ENCODE data around the gene TPM3. TPM values are rescaled to one million over a fixed set of nuclear protein-coding genes. Genes with fewer than 3 reads are reported as not detected.

Gene TPM3
- total RNA-seq, 6 donors from 2014 or later: 149 to 452 (median 344) TPM

GRCh38 chr1:154183046-154183915, 8.6 kb downstream of the TPM3 start:
- WGBS, 2 donors: 6 to 14% methylated on average over 15 to 35 of the region's 41 CpGs
- H3K4me3 ChIP-seq: peak overlapping the region; percentile 76 to 99 (median 90)
- peaks cover 0 to 17% (median 0%) of the 10 kb centered on the region in 4 donors for H3K36me3 ChIP-seq
- H3K27me3 ChIP-seq: no peaks in the 10 kb centered on the region
- peak overlapping the region; percentile 90 to 98 (median 94) for H3K27ac ChIP-seq
- H3K4me1 ChIP-seq: peaks cover 35 to 47% (median 40%) of the 10 kb centered on the region in 4 donors
- H3K9me3 ChIP-seq: no peaks in the 10 kb centered on the region
- DNase-seq (peak; percentile 98), ATAC-seq (ENCODE audit: low FRiP score in 2 of 2) (peak; percentile 97)
- peak in 1 of 4 donors; percentile 93 for TF ChIP-seq EP300 (IDR thresholded peaks at IDR 0.05)
- peak; percentile 90 to 100 (median 98) for TF ChIP-seq POLR2A (IDR thresholded peaks at IDR 0.05)
- TF ChIP-seq POLR2AphosphoS5 (IDR thresholded peaks at IDR 0.05): peak; percentile 100
- peak in 4 of 6 experiments; percentile 57 to 70 (median 60) for TF ChIP-seq CTCF (IDR thresholded peaks at IDR 0.05)

GRCh38 chr1:154182344-154183045, 9.4 kb downstream of the TPM3 start:
- TF ChIP-seq EP300 (IDR thresholded peaks at IDR 0.05) (no peak), CTCF (IDR thresholded peaks at IDR 0.05) (peak in 1 of 6 experiments; percentile 12), POLR2AphosphoS5 (IDR thresholded peaks at IDR 0.05) (peak; percentile 48 to 76), POLR2A (IDR thresholded peaks at IDR 0.05) (peak in 1 of 4 donors; percentile 48)
- Histone ChIP-seq H3K36me3 (peaks cover 0 to 19% (median 0%) of the 10 kb centered on the region in 4 donors), H3K9me3 (no peaks in the 10 kb centered on the region), H3K27ac (peak overlapping the region; percentile 90 to 98 (median 94)), H3K4me1 (peaks cover 43 to 55% (median 48%) of the 10 kb centered on the region in 4 donors), H3K4me3 (peak overlapping the region; percentile 76 to 99 (median 90)), H3K27me3 (no peaks in the 10 kb centered on the region)
- 0 to 1% methylated on average over 7 to 25 of the region's 35 CpGs for WGBS, 2 donors
- ATAC-seq (ENCODE audit: low FRiP score in 2 of 2) (peak; percentile 84 to 88), DNase-seq (peak; percentile 93 to 94)

- peaks cover 49 to 60% (median 53%) of the 10 kb centered on the region in 4 donors for H3K4me1 ChIP-seq
- no peaks in the 10 kb centered on the region for H3K27me3 ChIP-seq
- H3K36me3 ChIP-seq: peaks cover 0 to 19% (median 0%) of the 10 kb centered on the region in 4 donors
- TF ChIP-seq POLR2A (IDR thresholded peaks at IDR 0.05) (no peak), CTCF (IDR thresholded peaks at IDR 0.05) (no peak), POLR2AphosphoS5 (IDR thresholded peaks at IDR 0.05) (no peak), EP300 (IDR thresholded peaks at IDR 0.05) (no peak)
- DNase-seq (no peak), ATAC-seq (ENCODE audit: low FRiP score in 2 of 2) (no peak)
- no peaks in the 10 kb centered on the region for H3K9me3 ChIP-seq
- peak overlapping the region; percentile 76 to 99 (median 90) for H3K4me3 ChIP-seq
- 0% methylated on average over 5 to 6 of the region's 6 CpGs for WGBS, 2 donors
- H3K27ac ChIP-seq: peak overlapping the region; percentile 90 to 98 (median 94)
Measured at GRCh38 chr1:154181944-154182343, 10.0 kb downstream of the TPM3 start.

- Histone ChIP-seq H3K4me1 (peaks cover 65 to 78% (median 71%) of the 10 kb centered on the region in 4 donors), H3K27ac (peak overlapping the region; percentile 45 to 98 (median 78)), H3K9me3 (no peaks in the 10 kb centered on the region), H3K4me3 (peak overlapping the region in 2 of 4 donors; percentile 17 to 76), H3K36me3 (peaks cover 3 to 30% (median 9%) of the 10 kb centered on the region in 4 donors), H3K27me3 (no peaks in the 10 kb centered on the region)
- no peak for TF ChIP-seq EP300 (IDR thresholded peaks at IDR 0.05)
- ATAC-seq (ENCODE audit: low FRiP score in 2 of 2): no peak
- peak in 1 of 2 donors; percentile 33 for DNase-seq
- 39 to 44% methylated on average over 3 of the region's 3 CpGs for WGBS, 2 donors
Measured at GRCh38 chr1:154179946-154180687, 11.8 kb downstream of the TPM3 start.
